Measurements from ENCODE around the gene KRTAP19-2.

The KRTAP19-2 gene

DNA sequence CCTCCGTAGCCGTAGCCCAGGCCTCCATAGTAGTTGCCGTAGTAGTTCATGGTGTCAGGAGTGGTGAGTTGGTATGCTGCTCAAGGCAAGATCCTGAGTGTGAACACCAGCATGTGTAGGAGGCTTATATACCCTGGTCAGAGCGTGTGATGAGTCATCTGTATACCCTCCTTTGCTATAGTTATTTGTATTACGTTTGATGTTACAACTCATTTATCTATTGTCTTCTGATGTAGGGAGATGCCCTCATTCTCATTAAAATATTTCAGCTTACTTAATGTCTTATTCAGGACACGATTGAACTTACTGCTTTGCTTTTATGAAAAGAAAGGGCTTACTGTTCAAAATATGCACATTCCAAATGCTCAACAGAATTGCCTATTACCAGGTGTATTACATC lies 14.8 kb upstream of the KRTAP19-2 start, which contains the start of gene KRTAP19-5:
Gene KRTAP19-5, minus strand, starts transcription at position 101 of the 400 bp plus-strand sequence. Its CDS starts 51 bp downstream, at position 50.
- TF ChIP-seq, protein P1, sequence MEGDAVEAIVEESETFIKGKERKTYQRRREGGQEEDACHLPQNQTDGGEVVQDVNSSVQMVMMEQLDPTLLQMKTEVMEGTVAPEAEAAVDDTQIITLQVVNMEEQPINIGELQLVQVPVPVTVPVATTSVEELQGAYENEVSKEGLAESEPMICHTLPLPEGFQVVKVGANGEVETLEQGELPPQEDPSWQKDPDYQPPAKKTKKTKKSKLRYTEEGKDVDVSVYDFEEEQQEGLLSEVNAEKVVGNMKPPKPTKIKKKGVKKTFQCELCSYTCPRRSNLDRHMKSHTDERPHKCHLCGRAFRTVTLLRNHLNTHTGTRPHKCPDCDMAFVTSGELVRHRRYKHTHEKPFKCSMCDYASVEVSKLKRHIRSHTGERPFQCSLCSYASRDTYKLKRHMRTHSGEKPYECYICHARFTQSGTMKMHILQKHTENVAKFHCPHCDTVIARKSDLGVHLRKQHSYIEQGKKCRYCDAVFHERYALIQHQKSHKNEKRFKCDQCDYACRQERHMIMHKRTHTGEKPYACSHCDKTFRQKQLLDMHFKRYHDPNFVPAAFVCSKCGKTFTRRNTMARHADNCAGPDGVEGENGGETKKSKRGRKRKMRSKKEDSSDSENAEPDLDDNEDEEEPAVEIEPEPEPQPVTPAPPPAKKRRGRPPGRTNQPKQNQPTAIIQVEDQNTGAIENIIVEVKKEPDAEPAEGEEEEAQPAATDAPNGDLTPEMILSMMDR (IDR thresholded peaks at IDR 0.05; ENCODE audit: low read depth, low read length), result no peak
- no peak for TF ChIP-seq EZH2phosphoT487 (IDR thresholded peaks at IDR 0.05; ENCODE audit: low read depth)

DNA sequence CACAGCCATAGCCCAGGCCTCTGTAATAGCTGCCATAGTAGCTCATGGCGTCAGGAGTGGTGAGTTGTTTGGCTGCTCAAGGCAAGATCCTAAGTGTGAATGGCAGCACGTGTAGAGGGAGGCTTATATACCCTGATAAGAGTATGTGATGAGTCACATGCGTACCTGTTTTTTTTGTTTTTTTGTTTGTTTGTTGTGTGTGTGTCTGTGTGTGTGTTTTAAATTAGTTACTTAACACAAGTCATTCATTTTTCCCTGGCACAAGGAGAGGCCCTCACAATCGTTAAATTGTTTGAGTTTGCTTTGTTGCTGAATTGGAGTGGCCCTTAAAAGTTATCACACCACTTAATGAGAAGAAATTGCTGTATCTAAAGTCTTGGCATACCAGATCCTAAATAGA lies 9.8 kb upstream of the KRTAP19-2 start, which contains the start of gene KRTAP19-4:
Gene KRTAP19-4, minus strand, starts transcription at position 101 of the 400 bp plus-strand sequence. Its CDS starts 55 bp downstream, at position 46.
- no peaks in the 10 kb centered on the region for H3K4me1 ChIP-seq (ENCODE audit: low read length)
- no peaks in the 10 kb centered on the region for H3K27me3 ChIP-seq (ENCODE audit: low read depth, low read length)
- no peak within 1 kb of the TSS for H3K9ac ChIP-seq (ENCODE audit: low read length)
- no peak within 1 kb of the TSS for H2AFZ ChIP-seq (ENCODE audit: low read depth, low read length)
- no peaks in the 10 kb centered on the region for H3K9me3 ChIP-seq (ENCODE audit: insufficient read depth, low read length)
- H3K4me2 ChIP-seq (ENCODE audit: low read length), result no peak within 1 kb of the TSS
- H3K4me3 ChIP-seq (ENCODE audit: low read length), result no peak within 1 kb of the TSS
- H3K27ac ChIP-seq (ENCODE audit: low read length), result no peak within 1 kb of the TSS
- H3K79me2 ChIP-seq (ENCODE audit: low read length), result no peaks in the 10 kb centered on the region
- no peaks in the 10 kb centered on the region for H3K36me3 ChIP-seq (replicated peaks; ENCODE audit: low read depth, low read length)
- no peaks in the 10 kb centered on the region for H4K20me1 ChIP-seq (ENCODE audit: insufficient read depth, low read length)
- TF ChIP-seq EZH2phosphoT487 (IDR thresholded peaks at IDR 0.05; ENCODE audit: low read depth), result no peak
- TF ChIP-seq, protein P1 (IDR thresholded peaks at IDR 0.05; ENCODE audit: low read depth, low read length), result no peak

More for the DNA sequence above, 14.8 kb upstream of the KRTAP19-2 start, which contains the start of gene KRTAP19-5:
- no peak within 1 kb of the TSS for H3K27ac ChIP-seq (ENCODE audit: low read length)
- H3K9ac ChIP-seq (ENCODE audit: low read length), result no peak within 1 kb of the TSS
- H3K4me3 ChIP-seq (ENCODE audit: low read length), result no peak within 1 kb of the TSS
- no peaks in the 10 kb centered on the region for H4K20me1 ChIP-seq (ENCODE audit: insufficient read depth, low read length)
- H3K27me3 ChIP-seq (ENCODE audit: low read depth, low read length), result no peaks in the 10 kb centered on the region
- H3K36me3 ChIP-seq (replicated peaks; ENCODE audit: low read depth, low read length), result no peaks in the 10 kb centered on the region
- H3K9me3 ChIP-seq (ENCODE audit: insufficient read depth, low read length), result no peaks in the 10 kb centered on the region
- no peaks in the 10 kb centered on the region for H3K79me2 ChIP-seq (ENCODE audit: low read length)
- no peak within 1 kb of the TSS for H2AFZ ChIP-seq (ENCODE audit: low read depth, low read length)
- no peaks in the 10 kb centered on the region for H3K4me1 ChIP-seq (ENCODE audit: low read length)
- H3K4me2 ChIP-seq (ENCODE audit: low read length), result no peak within 1 kb of the TSS

DNA sequence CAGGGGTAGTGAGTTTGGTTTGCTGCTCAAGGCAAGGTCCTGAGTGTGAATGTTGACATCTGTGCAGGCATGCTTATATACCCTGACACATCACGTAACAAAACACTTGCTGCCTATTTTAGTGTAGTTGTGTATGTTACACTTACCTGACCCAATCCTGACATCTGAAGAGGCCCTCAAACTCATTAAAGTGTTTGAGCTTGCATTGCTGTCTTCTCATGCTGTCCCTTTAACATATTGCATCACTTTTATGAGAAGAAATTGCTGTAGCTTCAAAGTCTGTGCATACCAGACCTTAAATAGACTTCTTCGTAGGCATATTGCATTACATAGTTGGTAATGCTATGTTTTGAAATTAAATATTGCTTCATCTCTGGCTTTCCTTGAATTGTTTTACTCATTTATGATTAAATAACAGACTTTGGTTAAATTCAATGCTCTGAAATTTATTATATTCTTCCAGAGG lies 4.8 kb upstream of the KRTAP19-2 start, which contains the start of gene KRTAP19-3:
Gene KRTAP19-3, minus strand, starts transcription at position 51 of the 466 bp plus-strand sequence. CDS start 56 bp downstream, outside the sequence.
- Histone ChIP-seq H3K27ac (ENCODE audit: low read length) (no peak within 1 kb of the TSS), H3K36me3 (replicated peaks; ENCODE audit: low read depth, low read length) (no peaks in the 10 kb centered on the region), H2AFZ (ENCODE audit: low read depth, low read length) (no peak within 1 kb of the TSS), H3K27me3 (ENCODE audit: low read depth, low read length) (no peaks in the 10 kb centered on the region), H3K79me2 (ENCODE audit: low read length) (no peaks in the 10 kb centered on the region), H3K9me3 (ENCODE audit: insufficient read depth, low read length) (no peaks in the 10 kb centered on the region), H3K4me3 (ENCODE audit: low read length) (no peak within 1 kb of the TSS), H3K9ac (ENCODE audit: low read length) (no peak within 1 kb of the TSS), H3K4me1 (ENCODE audit: low read length) (no peaks in the 10 kb centered on the region), H4K20me1 (ENCODE audit: insufficient read depth, low read length) (no peaks in the 10 kb centered on the region), H3K4me2 (ENCODE audit: low read length) (no peak within 1 kb of the TSS)
- TF ChIP-seq, protein P1 (IDR thresholded peaks at IDR 0.05; ENCODE audit: low read depth, low read length), result no peak
- TF ChIP-seq EZH2phosphoT487 (IDR thresholded peaks at IDR 0.05; ENCODE audit: low read depth), result no peak

DNA sequence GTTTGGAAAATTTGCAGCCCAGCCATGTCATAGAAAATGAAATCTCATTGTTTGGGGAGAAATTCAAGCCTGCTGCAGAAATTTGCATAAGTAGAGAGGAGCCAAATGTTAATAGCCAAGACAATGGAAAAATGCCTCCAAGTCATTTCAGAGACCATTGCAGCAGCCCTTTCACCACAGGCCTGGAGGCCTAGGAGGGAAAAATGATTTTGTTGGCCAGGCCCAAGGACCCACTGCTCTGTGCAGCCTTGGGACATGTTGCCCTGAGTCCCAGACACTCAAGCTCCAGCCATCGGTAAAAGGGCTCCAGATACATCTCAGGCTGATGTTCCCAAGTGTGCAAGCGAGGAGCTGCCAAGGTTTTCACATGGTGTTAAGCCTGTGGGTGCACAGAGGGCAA lies 1.1 kb downstream of the KRTAP19-2 start:
- no peak overlapping the region for H3K4me3 ChIP-seq (ENCODE audit: low read length)
- no peaks in the 10 kb centered on the region for H3K4me1 ChIP-seq (ENCODE audit: low read length)
- H3K4me2 ChIP-seq (ENCODE audit: low read length), result no peak overlapping the region
- H3K79me2 ChIP-seq (ENCODE audit: low read length), result no peaks in the 10 kb centered on the region
- no peaks in the 10 kb centered on the region for H4K20me1 ChIP-seq (ENCODE audit: insufficient read depth, low read length)
- no peak overlapping the region for H3K9ac ChIP-seq (ENCODE audit: low read length)
- H3K9me3 ChIP-seq (ENCODE audit: insufficient read depth, low read length), result no peaks in the 10 kb centered on the region
- H3K36me3 ChIP-seq (replicated peaks; ENCODE audit: low read depth, low read length), result no peaks in the 10 kb centered on the region
- no peak overlapping the region for H3K27ac ChIP-seq (ENCODE audit: low read length)
- no peak overlapping the region for H2AFZ ChIP-seq (ENCODE audit: low read depth, low read length)
- TF ChIP-seq, protein P1 (IDR thresholded peaks at IDR 0.05; ENCODE audit: low read depth, low read length), result no peak
- TF ChIP-seq EZH2phosphoT487 (IDR thresholded peaks at IDR 0.05; ENCODE audit: low read depth), result no peak
- H3K27me3 ChIP-seq (ENCODE audit: low read depth, low read length), result no peaks in the 10 kb centered on the region
